HG03064 (cell line): ENCODE data around the gene HTR7.

ENCODE experiments used
- ATAC-seq: cut with Tn5 transposase; IDR thresholded peaks from one replicate; pipeline ENCODE4 v1.9.1; 2021; ENCODE audit warnings: low read depth; ENCODE audit not compliant: unreplicated experiment

HTR7 gene

GRCh38 chr10:90745565-90745964, 112.3 kb downstream of the HTR7 start:
- ATAC-seq = no peak

GRCh38 chr10:90743291-90743690, 114.5 kb downstream of the HTR7 start:
- ATAC-seq = no peak

GRCh38 chr10:90741926-90742565, 115.8 kb downstream of the HTR7 start:
- no peak for ATAC-seq

- ATAC-seq = no peak
These were observed 117.6 kb downstream of the HTR7 start for GRCh38 chr10:90740265-90740664.

GRCh38 chr10:90738885-90739284, 119.0 kb downstream of the HTR7 start:
- no peak for ATAC-seq

- no peak for ATAC-seq
These were observed 123.4 kb downstream of the HTR7 start for GRCh38 chr10:90734415-90734814.

GRCh38 chr10:90732581-90732980, 125.3 kb downstream of the HTR7 start:
- no peak for ATAC-seq

- no peak for ATAC-seq
These were observed 134.3 kb downstream of the HTR7 start for GRCh38 chr10:90723416-90724068.

GRCh38 chr10:90722832-90723231, 135.0 kb downstream of the HTR7 start:
- ATAC-seq = no peak

- no peak for ATAC-seq
These were observed 139.7 kb downstream of the HTR7 start for GRCh38 chr10:90718182-90718581.

- no peak for ATAC-seq
These were observed 145.3 kb downstream of the HTR7 start for GRCh38 chr10:90712529-90712928.

- ATAC-seq = no peak
These were observed 148.1 kb downstream of the HTR7 start for GRCh38 chr10:90709727-90710126.

GRCh38 chr10:90707657-90708056, 150.2 kb downstream of the HTR7 start:
- ATAC-seq = no peak

- no peak for ATAC-seq
These were observed 156.4 kb downstream of the HTR7 start for GRCh38 chr10:90701428-90701827.

- no peak for ATAC-seq
These were observed 161.7 kb downstream of the HTR7 start for GRCh38 chr10:90695915-90696676.
